HL-60 (cell line): ENCODE measurements around the gene CA5B.
"Not testable (repeated sequence)": the region's sequence is repeated elsewhere in the genome, so short reads cannot be mapped to it uniquely, and the experiment has no call there.

Experiments used
- DNase-seq, 2 experiments: peaks; one replicate each; pipeline ENCODE4 v3.0.0-alpha.2; 2010 to 2020; ENCODE audit warnings: low read depth in 1 of 2, low spot score in 1 of 2
- H3K27ac ChIP-seq: fragments of 250-450 bp; sonication (Bioruptor Pico); replicated peaks from 2 replicates; pipeline ENCODE4 v1.5.1; 2020; ENCODE audit warnings: mild to moderate bottlenecking, moderate library complexity
- H3K27me3 ChIP-seq: fragments of 250-450 bp; sonication (Bioruptor Pico); 2 replicates; pipeline ENCODE4 v1.5.1; 2021; ENCODE audit warnings: mild to moderate bottlenecking, moderate library complexity; ENCODE audit not compliant: insufficient read depth, poor library complexity, severe bottlenecking
- H3K4me3 ChIP-seq: replicated peaks from 2 replicates; pipeline ENCODE4 v1.5.1; 2011; ENCODE audit warnings: mild to moderate bottlenecking, control low read depth, low read length; ENCODE audit not compliant: insufficient read depth
- CTCF ChIP-seq: IDR thresholded peaks from one replicate; pipeline ENCODE4 v1.5.1; 2011; ENCODE audit warnings: low read length, control low read depth, inconsistent platforms; ENCODE audit not compliant: insufficient read depth
- GABPA ChIP-seq: IDR thresholded peaks from 2 replicates; pipeline ENCODE4 v1.6.1; 2012; ENCODE audit warnings: low read depth
- POLR2AphosphoS5 ChIP-seq: IDR thresholded peaks from 2 replicates; pipeline ENCODE4 v1.6.1; 2012; ENCODE audit warnings: low read depth
- REST ChIP-seq: IDR thresholded peaks from 2 replicates; pipeline ENCODE4 v1.6.1; 2012; ENCODE audit warnings: low read depth; ENCODE audit not compliant: insufficient replicate concordance
- SPI1 ChIP-seq: IDR thresholded peaks from 2 replicates; pipeline ENCODE4 v1.6.1; 2012; ENCODE audit warnings: low read depth, mild to moderate bottlenecking, borderline replicate concordance

The CA5B gene

DNA sequence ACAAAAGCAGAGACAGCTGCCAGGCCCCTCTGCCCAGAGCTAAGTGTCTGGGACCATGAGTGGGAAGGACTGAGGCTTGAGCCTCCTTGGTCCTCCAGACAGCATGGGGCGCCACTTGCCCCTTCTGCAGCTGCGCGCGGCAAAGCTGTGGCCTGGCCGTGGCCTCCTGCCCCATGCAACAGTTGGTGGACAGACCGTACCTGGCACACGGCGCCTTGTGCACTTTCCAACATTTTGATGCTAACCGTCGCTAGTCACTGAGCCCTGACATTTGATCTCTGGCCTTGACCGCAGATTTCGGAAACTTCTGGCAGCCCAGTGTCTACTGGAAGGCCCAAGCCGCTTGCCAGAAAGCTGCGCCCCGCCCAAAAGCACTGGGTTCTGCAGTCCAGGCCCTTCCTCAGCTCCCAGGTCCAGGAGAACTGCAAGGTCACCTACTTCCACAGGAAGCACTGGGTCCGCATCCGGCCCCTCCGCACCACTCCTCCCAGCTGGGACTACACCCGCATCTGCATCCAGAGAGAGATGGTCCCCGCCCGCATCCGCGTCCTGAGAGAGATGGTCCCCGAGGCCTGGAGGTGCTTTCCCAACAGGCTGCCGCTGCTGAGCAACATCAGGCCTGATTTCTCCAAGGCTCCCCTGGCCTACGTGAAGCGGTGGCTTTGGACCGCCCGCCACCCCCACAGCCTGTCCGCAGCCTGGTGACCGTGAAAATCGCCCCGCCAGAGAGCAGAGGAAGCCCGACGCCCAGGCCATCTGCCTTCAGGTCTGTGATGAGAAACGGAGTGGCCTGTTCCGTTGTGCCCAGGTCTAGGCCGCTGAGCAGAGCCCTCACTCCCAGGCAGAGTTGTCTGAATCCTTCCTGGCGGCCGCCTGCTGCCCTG lies 35.3 kb upstream of the CA5B start:
- DNase-seq = no peak
- Histone ChIP-seq H3K4me3 (no peak overlapping the region), H3K27ac (no peak overlapping the region), H3K27me3 (no peaks in the 10 kb centered on the region)
- TF ChIP-seq REST = no peak
- no peak for TF ChIP-seq CTCF
- no peak for TF ChIP-seq GABPA
- no peak for TF ChIP-seq SPI1
- no peak for TF ChIP-seq POLR2AphosphoS5

DNA sequence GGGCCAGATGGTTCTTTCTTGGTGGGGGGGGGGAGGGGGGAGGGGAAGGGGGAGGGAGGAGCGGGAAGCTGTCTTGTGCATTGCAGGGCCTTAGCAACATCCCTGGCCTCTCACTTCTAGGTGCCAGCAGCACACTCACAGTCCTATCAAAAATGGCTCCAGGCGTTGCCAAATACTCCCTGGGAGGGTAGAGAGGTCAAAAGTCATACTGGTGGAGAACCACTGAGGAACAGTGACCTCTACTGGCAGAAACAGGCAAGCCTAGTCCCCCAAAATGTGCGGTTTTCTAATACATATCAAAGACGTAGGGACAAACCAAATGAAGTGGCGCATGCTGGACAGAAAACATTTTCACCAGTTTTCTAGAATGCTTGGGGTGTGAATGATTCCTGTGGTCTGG lies 34.3 kb upstream of the CA5B start:
- H3K4me3 ChIP-seq, DNase-seq, H3K27ac ChIP-seq, H3K27me3 ChIP-seq: not testable (repeated sequence)

- not testable (repeated sequence) for H3K27me3 ChIP-seq, H3K27ac ChIP-seq, DNase-seq, H3K4me3 ChIP-seq
Observed at GRCh38 chrX:15704273-15704672, 33.8 kb upstream of the CA5B start.

DNA sequence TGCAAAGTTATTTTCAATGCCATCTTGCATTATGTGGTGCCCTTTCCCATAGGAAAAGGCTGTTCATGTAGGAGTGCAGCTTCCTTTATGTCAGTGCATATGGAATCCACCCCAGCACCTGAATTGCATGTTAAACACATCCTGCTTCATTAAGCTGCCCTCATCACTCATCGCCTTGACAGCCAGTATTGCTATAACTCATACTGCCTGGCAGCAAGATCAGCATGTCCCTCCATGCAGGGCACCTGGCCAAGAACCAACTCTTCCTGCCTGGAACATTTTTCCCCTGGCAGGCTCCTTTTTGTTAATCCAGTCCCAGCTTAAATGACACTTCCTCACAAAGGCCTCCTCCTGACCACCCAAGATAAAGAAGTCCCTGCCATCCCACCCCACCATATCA lies 23.5 kb upstream of the CA5B start:
- H3K4me3 ChIP-seq = no peak overlapping the region
- H3K27ac ChIP-seq = no peak overlapping the region
- DNase-seq = no peak
- no peak for TF ChIP-seq POLR2AphosphoS5
- no peak for TF ChIP-seq REST
- no peak for TF ChIP-seq SPI1
- TF ChIP-seq CTCF = no peak
- no peak for TF ChIP-seq GABPA
- H3K27me3 ChIP-seq = no peaks in the 10 kb centered on the region
